Measurements from ENCODE around the gene CLDN6.

- no peak for TF ChIP-seq CTCF (IDR thresholded peaks at IDR 0.05)
- no peak for TF ChIP-seq POLR2A (IDR thresholded peaks at IDR 0.05)
Observed at GRCh38 chr16:3013998-3014690, 3.8 kb downstream of the CLDN6 start.

Measured in vagina (tissue), 2 donors.